Mesendoderm (in vitro differentiated cells): ENCODE measurements around the gene FAAH.
A peak's percentile ranks its signal among the peaks of the same experiment; 100 is the strongest.

Source experiments
- DNase-seq: peaks from one replicate; pipeline ENCODE4 v3.0.0; 2013
- H2AK5ac ChIP-seq: 2 replicates; pipeline ENCODE4 v1.6.1; 2013; ENCODE audit warnings: low read length, inconsistent platforms
- H2BK120ac ChIP-seq: 2 replicates; pipeline ENCODE4 v1.6.1; 2013; ENCODE audit warnings: low read depth, mild to moderate bottlenecking, low read length, moderate library complexity, mixed read lengths
- H2BK15ac ChIP-seq: replicated peaks from 2 replicates; pipeline ENCODE4 v1.6.1; 2013; ENCODE audit warnings: low read depth, mild to moderate bottlenecking, moderate library complexity
- H2BK5ac ChIP-seq: 2 replicates; pipeline ENCODE4 v1.6.1; 2013; ENCODE audit warnings: low read length, inconsistent platforms
- H3K18ac ChIP-seq: 2 replicates; pipeline ENCODE4 v1.6.1; 2013; ENCODE audit warnings: mild to moderate bottlenecking, low read length, mixed read lengths
- H3K23ac ChIP-seq: one replicate; pipeline ENCODE4 v1.6.1; 2013; ENCODE audit warnings: low read length
- H3K27ac ChIP-seq: 2 replicates; pipeline ENCODE4 v1.5.1; 2013; ENCODE audit warnings: low read depth, mild to moderate bottlenecking, inconsistent platforms, low read length, moderate library complexity
- H3K27me3 ChIP-seq: 2 replicates; pipeline ENCODE4 v1.6.1; 2013; ENCODE audit warnings: low read length, control low read depth, mild to moderate bottlenecking, inconsistent platforms; ENCODE audit not compliant: insufficient read depth, poor library complexity
- H3K36me3 ChIP-seq: 2 replicates; pipeline ENCODE4 v1.6.1; 2013; ENCODE audit warnings: low read length, inconsistent platforms; ENCODE audit not compliant: control insufficient read depth, insufficient read depth
- H3K4ac ChIP-seq: one replicate; pipeline ENCODE4 v1.6.1; 2013; ENCODE audit warnings: low read depth, mild to moderate bottlenecking, low read length, moderate library complexity
- H3K4me1 ChIP-seq: 2 replicates; pipeline ENCODE4 v1.6.1; 2013; ENCODE audit warnings: low read depth, low read length, inconsistent platforms; ENCODE audit not compliant: control insufficient read depth
- H3K4me2 ChIP-seq: 2 replicates; pipeline ENCODE4 v1.6.1; 2013; ENCODE audit warnings: low read length
- H3K4me3 ChIP-seq: 2 replicates; pipeline ENCODE4 v1.5.1; 2013; ENCODE audit warnings: mild to moderate bottlenecking, low read length
- H3K56ac ChIP-seq: one replicate; pipeline ENCODE4 v1.6.1; 2013; ENCODE audit warnings: low read length
- H3K79me1 ChIP-seq: 2 replicates; pipeline ENCODE4 v1.6.1; 2013; ENCODE audit warnings: low read length, inconsistent platforms
- H3K79me2 ChIP-seq: 2 replicates; pipeline ENCODE4 v1.6.1; 2013; ENCODE audit warnings: mild to moderate bottlenecking, low read length; ENCODE audit not compliant: control insufficient read depth, insufficient read depth
- H3K9ac ChIP-seq: 2 replicates; pipeline ENCODE4 v1.6.1; 2013; ENCODE audit warnings: low read length, inconsistent platforms
- H4K5ac ChIP-seq: one replicate; pipeline ENCODE4 v1.6.1; 2013; ENCODE audit warnings: low read length
- H4K8ac ChIP-seq: one replicate; pipeline ENCODE4 v1.6.1; 2013; ENCODE audit warnings: low read depth, mild to moderate bottlenecking, control low read depth, low read length, moderate library complexity
- WGBS: extraction: QIAGEN DNeasy Blood & Tissue Kit; methylation state at CpG from one replicate; pipeline ENCODE4 v1.1.7; 2013; ENCODE audit warnings: low lambda C conversion rate, missing lambda C conversion rate; ENCODE audit not compliant: insufficient coverage; ENCODE audit errors: extremely low coverage; 5-methylcytosine and 5-hydroxymethylcytosine counted together

The FAAH gene

DNA sequence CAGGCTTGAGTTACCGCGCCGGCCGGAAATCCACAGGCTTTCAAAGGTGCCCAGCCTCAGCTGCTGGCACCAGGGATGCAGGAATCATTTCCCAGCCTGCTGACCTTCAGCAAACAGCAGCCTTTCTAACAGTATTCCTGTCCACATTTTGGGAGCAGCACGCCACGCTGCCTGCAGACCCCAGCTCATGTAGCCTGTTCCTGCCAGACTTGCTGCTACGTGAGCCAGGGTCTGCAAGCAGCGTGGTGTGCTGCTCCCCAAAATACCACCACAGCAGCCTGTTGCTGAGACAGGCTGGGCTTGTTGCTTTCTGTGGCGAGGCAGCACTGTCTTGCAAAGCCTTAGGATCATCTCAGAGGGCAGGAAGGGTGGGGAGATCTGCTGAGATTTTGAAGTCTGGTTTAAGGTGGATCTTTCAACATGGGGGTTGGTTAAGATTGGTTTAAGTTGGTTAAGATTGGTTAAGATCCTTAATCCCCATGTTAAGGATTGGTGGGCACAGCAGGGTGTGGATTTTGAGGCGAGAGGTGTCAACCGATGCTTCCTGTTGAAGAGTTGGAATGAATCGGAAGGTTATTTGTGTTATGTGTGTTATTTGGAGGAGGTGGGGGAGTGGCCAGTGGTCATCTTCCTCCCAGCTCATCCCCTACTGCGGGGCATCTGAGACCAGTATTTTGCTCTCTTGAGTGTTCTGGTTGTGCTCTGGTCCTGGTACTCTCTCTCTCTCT lies 12.9 kb downstream of the FAAH start:
- Histone ChIP-seq H2AK5ac (peak overlapping the region; percentile 74), H3K9ac (peak overlapping the region; percentile 28), H2BK15ac (no peak overlapping the region), H4K5ac (no peak overlapping the region), H3K56ac (peak overlapping the region; percentile 70), H2BK5ac (no peak overlapping the region), H3K4me1 (peaks cover 11% of the 10 kb centered on the region), H2BK120ac (no peak overlapping the region), H3K23ac (peak overlapping the region; percentile 75), H3K4ac (peak overlapping the region; percentile 11), H3K36me3 (no peaks in the 10 kb centered on the region), H3K4me2 (peak overlapping the region; percentile 62), H3K18ac (peak overlapping the region; percentile 22), H3K27me3 (no peaks in the 10 kb centered on the region), H3K27ac (no peak overlapping the region), H4K8ac (no peak overlapping the region), H3K79me2 (no peaks in the 10 kb centered on the region), H3K79me1 (no peaks in the 10 kb centered on the region), H3K4me3 (no peak overlapping the region)
- WGBS, result no CpG with 5 or more reads among the region's 13 CpGs
- DNase-seq, result peak; percentile 73

GRCh38 chr1:46407636-46408035 lies 13.5 kb downstream of the FAAH start:
- no peak overlapping the region for H3K4me3 ChIP-seq
- H4K8ac ChIP-seq, result no peak overlapping the region
- H4K5ac ChIP-seq, result no peak overlapping the region
- no peak overlapping the region for H3K4me2 ChIP-seq
- H3K4ac ChIP-seq, result no peak overlapping the region
- H3K9ac ChIP-seq, result no peak overlapping the region
- peaks cover 11% of the 10 kb centered on the region for H3K4me1 ChIP-seq
- no peak overlapping the region for H2BK15ac ChIP-seq
- no peak for DNase-seq
- no peaks in the 10 kb centered on the region for H3K79me2 ChIP-seq
- no peaks in the 10 kb centered on the region for H3K36me3 ChIP-seq
- peak overlapping the region; percentile 74 for H2AK5ac ChIP-seq
- H3K56ac ChIP-seq, result peak overlapping the region; percentile 70
- H2BK5ac ChIP-seq, result no peak overlapping the region
- peak overlapping the region; percentile 66 for H3K23ac ChIP-seq
- no peaks in the 10 kb centered on the region for H3K79me1 ChIP-seq
- no peak overlapping the region for H3K27ac ChIP-seq
- no CpG with 5 or more reads among the region's 9 CpGs for WGBS
- H3K18ac ChIP-seq, result no peak overlapping the region
- H3K27me3 ChIP-seq, result no peaks in the 10 kb centered on the region
- H2BK120ac ChIP-seq, result no peak overlapping the region

- H3K9ac ChIP-seq, result no peak overlapping the region
- H3K79me1 ChIP-seq, result no peaks in the 10 kb centered on the region
- H3K79me2 ChIP-seq, result no peaks in the 10 kb centered on the region
- no peak overlapping the region for H3K4ac ChIP-seq
- no peak overlapping the region for H2BK120ac ChIP-seq
- no peak overlapping the region for H3K23ac ChIP-seq
- no peak overlapping the region for H3K4me2 ChIP-seq
- no peak overlapping the region for H2BK15ac ChIP-seq
- WGBS, result no CpG with 5 or more reads among the region's 12 CpGs
- no peaks in the 10 kb centered on the region for H3K27me3 ChIP-seq
- no peak overlapping the region for H3K56ac ChIP-seq
- no peak for DNase-seq
- H3K27ac ChIP-seq, result no peak overlapping the region
- H3K4me3 ChIP-seq, result no peak overlapping the region
- H2BK5ac ChIP-seq, result no peak overlapping the region
- H4K5ac ChIP-seq, result no peak overlapping the region
- no peaks in the 10 kb centered on the region for H3K36me3 ChIP-seq
- no peak overlapping the region for H2AK5ac ChIP-seq
- no peak overlapping the region for H4K8ac ChIP-seq
- H3K4me1 ChIP-seq, result peaks cover 11% of the 10 kb centered on the region
- no peak overlapping the region for H3K18ac ChIP-seq
Observed at GRCh38 chr1:46408356-46409062, 14.4 kb downstream of the FAAH start.

- Histone ChIP-seq H3K4me1 (peaks cover 11% of the 10 kb centered on the region), H3K4me3 (no peak overlapping the region), H4K8ac (no peak overlapping the region), H3K9ac (no peak overlapping the region), H4K5ac (no peak overlapping the region), H3K27me3 (no peaks in the 10 kb centered on the region), H2AK5ac (no peak overlapping the region), H3K36me3 (no peaks in the 10 kb centered on the region), H2BK5ac (no peak overlapping the region), H2BK120ac (no peak overlapping the region), H3K4ac (no peak overlapping the region), H3K79me2 (no peaks in the 10 kb centered on the region), H3K18ac (no peak overlapping the region), H2BK15ac (no peak overlapping the region), H3K79me1 (no peaks in the 10 kb centered on the region), H3K23ac (no peak overlapping the region), H3K27ac (no peak overlapping the region), H3K56ac (no peak overlapping the region), H3K4me2 (no peak overlapping the region)
- whole genome bisulfite sequencing, result no CpG with 5 or more reads among the region's 1 CpG
- DNase-seq, result no peak
Observed at GRCh38 chr1:46409063-46409372, 14.9 kb downstream of the FAAH start.

DNA sequence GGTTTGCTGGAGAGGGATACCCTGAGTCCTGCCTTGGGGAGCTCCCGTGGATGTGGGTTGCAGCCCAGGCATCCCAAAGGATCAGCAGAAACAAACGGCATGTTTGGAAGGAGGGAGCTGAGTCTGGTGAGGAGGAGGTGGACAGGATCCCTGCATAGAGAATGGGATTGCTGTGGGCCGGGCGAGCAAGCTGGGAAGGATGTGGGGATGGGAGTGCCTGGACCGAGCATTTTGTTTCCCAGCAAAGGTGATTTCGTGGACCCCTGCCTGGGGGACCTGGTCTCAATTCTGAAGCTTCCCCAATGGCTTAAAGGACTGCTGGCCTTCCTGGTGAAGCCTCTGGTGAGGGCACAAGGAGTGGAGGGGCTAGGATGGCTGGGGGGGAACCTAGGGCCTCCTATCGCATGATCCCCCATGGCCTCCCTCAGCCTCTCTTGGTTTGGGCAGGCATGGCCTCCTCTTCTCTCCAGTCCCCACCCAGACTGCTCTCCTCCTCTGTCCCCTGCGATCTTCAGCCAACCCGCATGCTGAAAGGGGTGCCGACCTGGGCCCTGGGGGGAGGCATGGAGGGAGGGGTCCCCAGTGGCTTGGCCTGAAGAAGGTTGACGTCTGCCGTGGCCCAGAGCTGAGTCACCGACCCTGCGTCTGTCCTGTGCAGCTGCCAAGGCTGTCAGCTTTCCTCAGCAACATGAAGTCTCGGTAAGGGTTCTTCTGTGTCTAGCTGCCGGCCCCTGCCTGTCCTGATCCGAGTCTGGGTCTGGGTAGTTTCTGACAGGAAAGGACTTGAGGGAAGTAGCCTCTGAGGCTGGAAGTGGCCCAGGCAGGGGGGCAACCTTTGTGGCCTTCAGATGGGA lies 16.3 kb downstream of the FAAH start:
- Histone ChIP-seq H3K56ac (no peak overlapping the region), H3K27me3 (no peaks in the 10 kb centered on the region), H3K79me1 (no peaks in the 10 kb centered on the region), H3K4me2 (no peak overlapping the region), H2BK120ac (no peak overlapping the region), H3K18ac (no peak overlapping the region), H3K4me1 (peaks cover 11% of the 10 kb centered on the region), H2BK5ac (no peak overlapping the region), H2AK5ac (no peak overlapping the region), H3K23ac (no peak overlapping the region), H4K8ac (no peak overlapping the region), H3K36me3 (no peaks in the 10 kb centered on the region), H3K9ac (no peak overlapping the region), H3K79me2 (no peaks in the 10 kb centered on the region), H2BK15ac (no peak overlapping the region), H3K27ac (no peak overlapping the region), H3K4ac (no peak overlapping the region), H3K4me3 (no peak overlapping the region), H4K5ac (no peak overlapping the region)
- no peak for DNase-seq
- WGBS, result no CpG with 5 or more reads among the region's 17 CpGs
